ENCODE data around the gene OTOP2.

GRCh38 chr17:74892974-74893911, 30.8 kb upstream of the OTOP2 start, which contains the start of gene FADS6:
- TF ChIP-seq CTCF (conservative IDR thresholded peaks at IDR 0.05; ENCODE audit: low read depth, low read length) (no peak), EZH2 (IDR thresholded peaks at IDR 0.05; ENCODE audit: borderline replicate concordance, low read depth, low read length, poor library complexity, severe bottlenecking) (peak; percentile 97)

Measured in A673 (cell line).